Transverse colon (tissue), 4 donors: ENCODE measurements around the gene DUSP2.

Experiments
- CTCF ChIP-seq, 5 experiments: fragments of 200-600 bp in 3 of 5; fragments of 450-650 bp in 2 of 5; sonication (generic) in 3 of 5; IDR thresholded peaks; 1 replicate in 2 of 5; 2 replicates in 3 of 5; pipeline ENCODE4 v1.5.1; 2016 to 2017; ENCODE audit warnings: antibody characterized with exemption in 5 of 5, inconsistent platforms in 3 of 5, mild to moderate bottlenecking in 2 of 5, moderate library complexity in 1 of 5
- EP300 ChIP-seq: sonication (generic); formaldehyde crosslinking; IDR thresholded peaks from one replicate; pipeline ENCODE4 v1.6.1; 2017; ENCODE audit warnings: antibody characterized with exemption, low read depth
- POLR2A ChIP-seq: fragments of 450-650 bp; IDR thresholded peaks from one replicate; pipeline ENCODE4 v1.6.1; 2016; ENCODE audit warnings: antibody characterized with exemption, mild to moderate bottlenecking, moderate library complexity
- POLR2AphosphoS5 ChIP-seq, 3 donors: sonication (generic); formaldehyde crosslinking; IDR thresholded peaks; one replicate each; pipeline ENCODE4 v1.6.1; 2016; ENCODE audit warnings: antibody characterized with exemption in 3 of 3

GRCh38 chr2:96108151-96108540 lies 37.1 kb downstream of the DUSP2 start:
- TF ChIP-seq POLR2A (no peak), CTCF (IDR thresholded peaks at IDR 0.05) (no peak), EP300 (no peak), POLR2AphosphoS5 (IDR thresholded peaks at IDR 0.05) (no peak)
